Ovary (tissue), 3 donors: ENCODE measurements around the gene IL22RA2.

ENCODE experiments used
- CTCF ChIP-seq, 3 donors: fragments of 450-650 bp in 2 of 3; fragments of 200-600 bp in 1 of 3; IDR thresholded peaks; one replicate each; pipeline versions ENCODE4 v1.5.1 to v1.8.0; 2016 to 2022; ENCODE audit warnings: antibody characterized with exemption in 3 of 3, mild to moderate bottlenecking in 1 of 3
- EP300 ChIP-seq: sonication (generic); formaldehyde crosslinking; IDR thresholded peaks from one replicate; pipeline ENCODE4 v1.6.1; 2017; ENCODE audit warnings: antibody characterized with exemption
- donor health status: DM: no; HTN: no; CAD: no.

GRCh38 chr6:137170266-137171052, 3.0 kb downstream of the IL22RA2 start:
- TF ChIP-seq CTCF (IDR thresholded peaks at IDR 0.05): no peak
- no peak for TF ChIP-seq EP300
